Measurements from ENCODE around the gene USP17L27. TPM values are rescaled to one million over a fixed set of nuclear protein-coding genes. Genes with fewer than 3 reads are reported as not detected.
"Not testable (repeated sequence)": the region's sequence is repeated elsewhere in the genome, so short reads cannot be mapped to it uniquely, and the experiment has no call there.

Gene USP17L27
- total RNA-seq, 1 donor from 2014 or later, result not detected

GRCh38 chr4:9384126-9384525 lies 40.2 kb downstream of the USP17L27 start:
- TF ChIP-seq CTCF (IDR thresholded peaks at IDR 0.05; ENCODE audit: insufficient read depth, low read length, severe bottlenecking), result no peak
- Histone ChIP-seq H3K4me3 (ENCODE audit: low read depth, low read length) (no peak overlapping the region), H3K36me3 (ENCODE audit: control insufficient read depth, insufficient read depth, low read length) (no peaks in the 10 kb centered on the region), H3K27me3 (ENCODE audit: control insufficient read depth, insufficient read depth, low read length) (no peaks in the 10 kb centered on the region)
- DNase-seq (ENCODE audit: low read depth) (peak; percentile 50), FAIRE-seq (no peak)

- not testable (repeated sequence) for H3K27me3 ChIP-seq (ENCODE audit: control insufficient read depth, insufficient read depth, low read length); H3K36me3 ChIP-seq (ENCODE audit: control insufficient read depth, insufficient read depth, low read length); H3K4me3 ChIP-seq (ENCODE audit: low read depth, low read length); DNase-seq (ENCODE audit: low read depth); FAIRE-seq
These were observed 45.1 kb downstream of the USP17L27 start for GRCh38 chr4:9389001-9389400.

Other genes with a start within 250 kb of the USP17L27 start
- not detected in 2 replicates for gene FAM90A26, start 173.7 kb upstream of the USP17L27 start, total RNA-seq
- not detected in 2 replicates for gene USP17L10, start 133.5 kb upstream of the USP17L27 start, total RNA-seq
- not detected in 2 replicates for gene USP17L11, start 128.7 kb upstream of the USP17L27 start, total RNA-seq
- gene USP17L12, start 124.0 kb upstream of the USP17L27 start, total RNA-seq, result not detected in 2 replicates
- not detected in 2 replicates for gene USP17L13, start 119.3 kb upstream of the USP17L27 start, total RNA-seq
- not detected in 2 replicates for gene USP17L15, start 109.8 kb upstream of the USP17L27 start, total RNA-seq
- gene USP17L17, start 100.3 kb upstream of the USP17L27 start, total RNA-seq, result not detected in 2 replicates
- not detected in 2 replicates for gene USP17L18, start 95.5 kb upstream of the USP17L27 start, total RNA-seq
- not detected in 2 replicates for gene USP17L19, start 90.8 kb upstream of the USP17L27 start, total RNA-seq
- gene USP17L20, start 86.0 kb upstream of the USP17L27 start, total RNA-seq, result not detected in 2 replicates
- gene USP17L21, start 81.3 kb upstream of the USP17L27 start, total RNA-seq, result not detected in 2 replicates
- gene USP17L22, start 76.5 kb upstream of the USP17L27 start, total RNA-seq, result not detected in 2 replicates
- gene USP17L24, start 19.0 kb upstream of the USP17L27 start, total RNA-seq, result not detected in 2 replicates
- not detected in 2 replicates for gene USP17L25, start 14.2 kb upstream of the USP17L27 start, total RNA-seq
- gene USP17L26, start 9.5 kb upstream of the USP17L27 start, total RNA-seq, result not detected in 2 replicates
- not detected in 2 replicates for gene USP17L5, start 4.7 kb upstream of the USP17L27 start, total RNA-seq
- not detected in 2 replicates for gene USP17L28, start 4.7 kb downstream of the USP17L27 start, total RNA-seq
- gene USP17L29, start 9.5 kb downstream of the USP17L27 start, total RNA-seq, result not detected in 2 replicates
- not detected in 2 replicates for gene USP17L30, start 19.0 kb downstream of the USP17L27 start, total RNA-seq
- not detected in 2 replicates for gene DEFB131A, start 100.3 kb downstream of the USP17L27 start, total RNA-seq

All from bronchial epithelial cell (primary cell).